ENCODE data around the gene FRK.
"Not testable (repeated sequence)": the region's sequence is repeated elsewhere in the genome, so short reads cannot be mapped to it uniquely, and the experiment has no call there.

FRK gene

DNA sequence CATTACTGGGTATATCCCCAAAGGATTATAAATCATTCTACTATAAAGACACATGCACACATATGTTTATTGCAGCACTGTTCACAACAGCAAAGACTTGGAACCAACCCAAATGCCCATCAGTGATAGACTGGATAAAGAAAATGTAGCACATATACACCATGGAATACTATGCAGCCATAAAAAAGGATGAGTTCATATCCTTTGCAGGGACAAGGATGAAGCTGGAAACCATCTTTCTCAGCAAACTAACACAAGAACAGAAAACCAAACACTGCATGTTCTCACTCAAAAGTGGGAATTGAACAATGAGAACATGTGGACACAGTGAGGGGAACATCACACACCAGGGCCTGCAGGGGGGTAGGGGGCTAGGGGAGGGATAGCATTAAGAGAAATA lies 14.4 kb downstream of the FRK start:
- H3K4me1 ChIP-seq (ENCODE audit: control insufficient read depth in 1 of 2, insufficient read depth in 2 of 2, low read length in 2 of 2); H3K23ac ChIP-seq (ENCODE audit: low read length); DNase-seq; H2BK5ac ChIP-seq (ENCODE audit: low read depth, low read length, poor library complexity); H2BK12ac ChIP-seq (ENCODE audit: low read length); H4K8ac ChIP-seq (ENCODE audit: low read depth, low read length); H2AK5ac ChIP-seq (ENCODE audit: low read length); H2AFZ ChIP-seq (ENCODE audit: insufficient read depth, low read length, poor library complexity); H4K12ac ChIP-seq (ENCODE audit: low read depth, low read length); H3K79me2 ChIP-seq (ENCODE audit: control insufficient read depth, insufficient read depth, low read length, poor library complexity); H3K9me3 ChIP-seq (ENCODE audit: insufficient read depth, low read depth, low read length); H3K27ac ChIP-seq (ENCODE audit: low read depth, low read length); H3K4me2 ChIP-seq (ENCODE audit: low read length); H3K9ac ChIP-seq (ENCODE audit: low read length); H2BK120ac ChIP-seq (ENCODE audit: insufficient read depth, low read length, poor library complexity); H3K14ac ChIP-seq (ENCODE audit: low read length); H3K36me3 ChIP-seq (ENCODE audit: control insufficient read depth in 1 of 2, insufficient read depth in 2 of 2, low read length in 2 of 2); H3K27me3 ChIP-seq (ENCODE audit: insufficient read depth, low read length); H3K18ac ChIP-seq (ENCODE audit: low read length); H3K79me1 ChIP-seq (ENCODE audit: low read length); H3K4me3 ChIP-seq (ENCODE audit: low read depth, low read length); H4K91ac ChIP-seq (ENCODE audit: low read depth, low read length); H3K4ac ChIP-seq (ENCODE audit: low read depth, low read length): not testable (repeated sequence)

DNA sequence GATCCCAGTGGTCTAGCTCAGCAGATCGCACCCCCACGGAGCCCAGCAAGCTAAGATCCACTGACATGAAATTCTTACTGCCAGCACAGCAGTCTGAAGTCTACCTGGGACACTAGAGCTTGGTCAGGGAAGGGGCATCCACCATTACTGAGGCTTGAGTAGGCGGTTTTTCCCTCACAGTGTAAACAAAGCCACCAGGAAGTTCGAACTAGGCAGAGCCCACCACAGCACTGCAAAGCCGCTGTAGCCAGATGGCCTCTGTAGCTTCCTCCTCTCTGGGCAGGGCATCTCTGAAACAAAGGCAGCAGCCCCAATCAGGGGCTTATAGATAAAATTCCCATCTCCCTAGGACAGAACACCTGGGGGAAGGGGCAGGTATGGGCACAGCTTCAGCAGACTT lies 18.8 kb downstream of the FRK start:
- Histone ChIP-seq H3K9me3 (ENCODE audit: insufficient read depth, low read depth, low read length) (no peaks in the 10 kb centered on the region), H3K79me2 (ENCODE audit: control insufficient read depth, insufficient read depth, low read length, poor library complexity) (no peaks in the 10 kb centered on the region)
- WGBS (ENCODE audit: extremely low coverage, insufficient coverage, insufficient read length), result no CpG with 5 or more reads among the region's 5 CpGs

DNA sequence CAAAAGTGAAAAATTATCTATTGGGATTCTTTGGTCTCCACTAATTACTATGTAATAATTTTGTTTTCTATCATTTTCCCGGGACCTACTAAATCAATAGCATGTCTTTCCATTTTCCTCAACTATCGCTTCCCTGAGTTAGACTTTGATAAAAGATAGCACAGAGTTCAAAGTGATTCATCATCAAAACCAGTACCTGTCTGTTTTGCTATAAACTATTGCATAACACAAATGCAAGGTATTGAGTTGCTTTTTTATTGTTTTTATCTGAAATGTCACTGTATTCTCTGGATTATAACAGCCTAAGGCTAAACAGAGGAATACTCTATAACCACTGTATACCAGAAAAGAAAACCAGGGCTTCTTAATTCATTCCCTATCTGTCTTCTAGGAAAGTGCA lies 19.7 kb downstream of the FRK start:
- H3K14ac ChIP-seq (ENCODE audit: low read length), result no peak overlapping the region

More for the DNA sequence above, 18.8 kb downstream of the FRK start:
- peak overlapping the region; percentile 12 for H4K91ac ChIP-seq (ENCODE audit: low read depth, low read length)
- no peak overlapping the region for H3K14ac ChIP-seq (ENCODE audit: low read length)
- peak overlapping the region; percentile 20 for H2AFZ ChIP-seq (ENCODE audit: insufficient read depth, low read length, poor library complexity)
- no peaks in the 10 kb centered on the region for H3K79me1 ChIP-seq (ENCODE audit: low read length)
- peak overlapping the region; percentile 5 for H4K8ac ChIP-seq (ENCODE audit: low read depth, low read length)
- DNase-seq, result no peak
- peak overlapping the region; percentile 3 for H3K27ac ChIP-seq (ENCODE audit: low read depth, low read length)
- H4K12ac ChIP-seq (ENCODE audit: low read depth, low read length), result no peak overlapping the region
- no peaks in the 10 kb centered on the region for H3K27me3 ChIP-seq (ENCODE audit: insufficient read depth, low read length)
- H3K4ac ChIP-seq (ENCODE audit: low read depth, low read length), result no peak overlapping the region
- H3K18ac ChIP-seq (ENCODE audit: low read length), result no peak overlapping the region
- H2BK120ac ChIP-seq (ENCODE audit: insufficient read depth, low read length, poor library complexity), result peak overlapping the region; percentile 5
- no peak overlapping the region for H2BK12ac ChIP-seq (ENCODE audit: low read length)
- H3K4me1 ChIP-seq (ENCODE audit: control insufficient read depth in 1 of 2, insufficient read depth in 2 of 2, low read length in 2 of 2), result peaks cover 3 to 5% of the 10 kb centered on the region in 2 experiments
- H2BK5ac ChIP-seq (ENCODE audit: low read depth, low read length, poor library complexity), result no peak overlapping the region
- no peak overlapping the region for H2AK5ac ChIP-seq (ENCODE audit: low read length)
- no peaks in the 10 kb centered on the region for H3K36me3 ChIP-seq (ENCODE audit: control insufficient read depth in 1 of 2, insufficient read depth in 2 of 2, low read length in 2 of 2)
- no peak overlapping the region for H3K23ac ChIP-seq (ENCODE audit: low read length)
- H3K4me3 ChIP-seq (ENCODE audit: low read depth, low read length), result no peak overlapping the region
- no peak overlapping the region for H3K9ac ChIP-seq (ENCODE audit: low read length)
- H3K4me2 ChIP-seq (ENCODE audit: low read length), result no peak overlapping the region

DNA sequence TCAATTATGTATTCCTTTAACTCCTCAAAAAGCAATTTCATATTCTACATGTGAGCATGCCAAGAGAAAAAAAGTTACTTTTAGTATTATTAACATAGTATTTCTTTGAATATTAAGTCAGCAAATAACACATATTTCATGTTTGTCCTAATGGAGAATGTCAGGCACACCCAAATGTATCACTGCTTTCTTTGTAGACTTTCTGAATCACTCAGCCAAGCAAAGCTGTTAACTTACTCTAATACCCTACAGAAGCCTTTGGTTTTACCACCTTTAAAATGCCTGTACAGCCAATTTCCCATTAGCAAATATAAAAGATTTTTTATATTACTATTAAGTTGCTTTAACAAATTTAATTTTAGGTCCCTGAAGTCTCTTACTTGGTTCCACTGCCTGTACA lies 23.8 kb downstream of the FRK start:
- no peak for DNase-seq
- Histone ChIP-seq H4K12ac (ENCODE audit: low read depth, low read length) (no peak overlapping the region), H3K4ac (ENCODE audit: low read depth, low read length) (no peak overlapping the region), H3K14ac (ENCODE audit: low read length) (no peak overlapping the region), H2BK120ac (ENCODE audit: insufficient read depth, low read length, poor library complexity) (no peak overlapping the region), H2AK5ac (ENCODE audit: low read length) (no peak overlapping the region), H3K27ac (ENCODE audit: low read depth, low read length) (no peak overlapping the region), H3K18ac (ENCODE audit: low read length) (no peak overlapping the region), H4K91ac (ENCODE audit: low read depth, low read length) (no peak overlapping the region), H3K79me2 (ENCODE audit: control insufficient read depth, insufficient read depth, low read length, poor library complexity) (no peaks in the 10 kb centered on the region), H4K8ac (ENCODE audit: low read depth, low read length) (no peak overlapping the region), H3K23ac (ENCODE audit: low read length) (no peak overlapping the region), H3K79me1 (ENCODE audit: low read length) (no peaks in the 10 kb centered on the region), H2BK12ac (ENCODE audit: low read length) (no peak overlapping the region), H3K9me3 (ENCODE audit: insufficient read depth, low read depth, low read length) (no peaks in the 10 kb centered on the region), H2AFZ (ENCODE audit: insufficient read depth, low read length, poor library complexity) (no peak overlapping the region), H3K4me3 (ENCODE audit: low read depth, low read length) (no peak overlapping the region), H3K4me2 (ENCODE audit: low read length) (no peak overlapping the region), H3K4me1 (ENCODE audit: control insufficient read depth in 1 of 2, insufficient read depth in 2 of 2, low read length in 2 of 2) (peaks cover 2 to 3% of the 10 kb centered on the region in 2 experiments), H3K36me3 (ENCODE audit: control insufficient read depth in 1 of 2, insufficient read depth in 2 of 2, low read length in 2 of 2) (no peaks in the 10 kb centered on the region), H3K9ac (ENCODE audit: low read length) (no peak overlapping the region), H2BK5ac (ENCODE audit: low read depth, low read length, poor library complexity) (no peak overlapping the region), H3K27me3 (ENCODE audit: insufficient read depth, low read length) (no peaks in the 10 kb centered on the region)

More for the DNA sequence above, 19.7 kb downstream of the FRK start:
- H3K36me3 ChIP-seq (ENCODE audit: control insufficient read depth in 1 of 2, insufficient read depth in 2 of 2, low read length in 2 of 2), result no peaks in the 10 kb centered on the region
- H2AK5ac ChIP-seq (ENCODE audit: low read length), result no peak overlapping the region
- H3K9ac ChIP-seq (ENCODE audit: low read length), result no peak overlapping the region
- H3K23ac ChIP-seq (ENCODE audit: low read length), result no peak overlapping the region
- no peak overlapping the region for H4K91ac ChIP-seq (ENCODE audit: low read depth, low read length)
- H3K4me1 ChIP-seq (ENCODE audit: control insufficient read depth in 1 of 2, insufficient read depth in 2 of 2, low read length in 2 of 2), result peaks cover 3 to 5% of the 10 kb centered on the region in 2 experiments
- no peak overlapping the region for H3K4me2 ChIP-seq (ENCODE audit: low read length)
- no peak overlapping the region for H2BK5ac ChIP-seq (ENCODE audit: low read depth, low read length, poor library complexity)
- WGBS (ENCODE audit: extremely low coverage, insufficient coverage, insufficient read length), result no CpG with 5 or more reads among the region's 2 CpGs
- H2BK12ac ChIP-seq (ENCODE audit: low read length), result no peak overlapping the region
- H2BK120ac ChIP-seq (ENCODE audit: insufficient read depth, low read length, poor library complexity), result no peak overlapping the region
- H4K8ac ChIP-seq (ENCODE audit: low read depth, low read length), result no peak overlapping the region
- no peaks in the 10 kb centered on the region for H3K79me1 ChIP-seq (ENCODE audit: low read length)
- no peak overlapping the region for H3K4ac ChIP-seq (ENCODE audit: low read depth, low read length)
- no peaks in the 10 kb centered on the region for H3K9me3 ChIP-seq (ENCODE audit: insufficient read depth, low read depth, low read length)
- no peaks in the 10 kb centered on the region for H3K27me3 ChIP-seq (ENCODE audit: insufficient read depth, low read length)
- no peaks in the 10 kb centered on the region for H3K79me2 ChIP-seq (ENCODE audit: control insufficient read depth, insufficient read depth, low read length, poor library complexity)
- H3K27ac ChIP-seq (ENCODE audit: low read depth, low read length), result no peak overlapping the region
- no peak for DNase-seq
- no peak overlapping the region for H4K12ac ChIP-seq (ENCODE audit: low read depth, low read length)
- no peak overlapping the region for H3K4me3 ChIP-seq (ENCODE audit: low read depth, low read length)
- no peak overlapping the region for H2AFZ ChIP-seq (ENCODE audit: insufficient read depth, low read length, poor library complexity)
- H3K18ac ChIP-seq (ENCODE audit: low read length), result no peak overlapping the region

All from trophoblast cell (in vitro differentiated cells and primary cell).